HEK293 (cell line): Measurements from ENCODE around the gene TCF7L2.
A peak's percentile ranks its signal among the peaks of the same experiment; 100 is the strongest.

Source experiments
- CTCF ChIA-PET: fragments of 350-600 bp; formaldehyde crosslinking; extraction: SDS; loops from one replicate; lab custom pipeline; 2021; ENCODE audit warnings: antibody characterized with exemption; lab: Yijun Ruan, JAX
- POLR2A ChIA-PET: fragments of 300-600 bp; formaldehyde crosslinking; extraction: SDS; loops from one replicate; lab custom pipeline; 2020; ENCODE audit warnings: antibody characterized with exemption, inconsistent platforms; lab: Yijun Ruan, JAX
- H3K27ac ChIP-seq: fragments of 200-500 bp; sonication (Bioruptor generic); 2 replicates; pipeline ENCODE4 v1.5.1; 2014; ENCODE audit warnings: low read depth, low read length, control low read depth, inconsistent platforms; ENCODE audit errors: extremely low read depth
- H3K36me3 ChIP-seq, 2 experiments: fragments of 200-500 bp in 1 of 2; sonication (Bioruptor generic) in 1 of 2; 1 replicate in 1 of 2; 2 replicates in 1 of 2; pipeline ENCODE4 v1.5.1; 2014 to 2017; ENCODE audit warnings: inconsistent platforms in 2 of 2, low read length in 2 of 2; ENCODE audit not compliant: control insufficient read depth in 2 of 2, insufficient read depth in 1 of 2
- H3K4me1 ChIP-seq: fragments of 200-500 bp; sonication (Bioruptor generic); 2 replicates; pipeline ENCODE4 v1.5.1; 2014; ENCODE audit warnings: mild to moderate bottlenecking, low read length, inconsistent platforms; ENCODE audit not compliant: control insufficient read depth, insufficient read depth
- H3K4me3 ChIP-seq: 2 replicates; pipeline ENCODE4 v1.5.1; 2011; ENCODE audit warnings: low read depth, mild to moderate bottlenecking, control low read depth, low read length, moderate library complexity
- H3K9me3 ChIP-seq: fragments of 200-500 bp; sonication (Bioruptor generic); 2 replicates; pipeline ENCODE4 v1.5.1; 2014; ENCODE audit warnings: low read depth, low read length, inconsistent platforms; ENCODE audit not compliant: control insufficient read depth, insufficient read depth
- GLIS2 ChIP-seq: fragments of 450-650 bp; formaldehyde crosslinking; IDR thresholded peaks from 2 replicates; pipeline ENCODE4 v1.5.1; 2016; ENCODE audit warnings: missing biosample characterization, missing genetic modification characterization
- HIC1 ChIP-seq: fragments of 450-650 bp; formaldehyde crosslinking; IDR thresholded peaks from 2 replicates; pipeline ENCODE4 v1.5.1; 2016; ENCODE audit warnings: missing biosample characterization, missing genetic modification characterization
- IKZF3 ChIP-seq: fragments of 450-650 bp; IDR thresholded peaks from 2 replicates; pipeline ENCODE4 v1.5.0; 2018; ENCODE audit warnings: missing biosample characterization, mild to moderate bottlenecking, missing genetic modification characterization, moderate library complexity
- KLF8 ChIP-seq: fragments of 450-650 bp; formaldehyde crosslinking; IDR thresholded peaks from 2 replicates; pipeline ENCODE4 v1.5.1; 2016; ENCODE audit warnings: missing biosample characterization, missing genetic modification characterization
- MEIS1 ChIP-seq: sonication (generic); formaldehyde crosslinking; IDR thresholded peaks from 2 replicates; pipeline ENCODE4 v1.8.1; 2022; ENCODE audit warnings: missing genetic modification reagents, mild to moderate bottlenecking, borderline replicate concordance
- PRDM10 ChIP-seq: fragments of 450-650 bp; formaldehyde crosslinking; IDR thresholded peaks from 2 replicates; pipeline ENCODE4 v1.5.1; 2016; ENCODE audit warnings: missing biosample characterization, missing genetic modification characterization
- SP2 ChIP-seq: fragments of 450-650 bp; formaldehyde crosslinking; IDR thresholded peaks from 2 replicates; pipeline ENCODE4 v1.5.1; 2016; ENCODE audit warnings: missing biosample characterization, missing genetic modification characterization
- ZBTB10 ChIP-seq: fragments of 450-650 bp; formaldehyde crosslinking; IDR thresholded peaks from 2 replicates; pipeline ENCODE4 v1.5.1; 2016; ENCODE audit warnings: missing biosample characterization, missing genetic modification characterization
- ZBTB11 ChIP-seq: fragments of 450-650 bp; formaldehyde crosslinking; conservative IDR thresholded peaks from 2 replicates; pipeline ENCODE4 v1.5.1; 2016; ENCODE audit warnings: low read depth, missing biosample characterization, missing genetic modification characterization
- ZBTB17 ChIP-seq: fragments of 450-650 bp; formaldehyde crosslinking; IDR thresholded peaks from 2 replicates; pipeline ENCODE4 v1.5.1; 2016; ENCODE audit warnings: missing biosample characterization, missing genetic modification characterization
- ZBTB20 ChIP-seq: fragments of 450-650 bp; formaldehyde crosslinking; IDR thresholded peaks from 2 replicates; pipeline ENCODE4 v1.5.1; 2016; ENCODE audit warnings: missing biosample characterization, missing genetic modification characterization
- ZBTB26 ChIP-seq: fragments of 450-650 bp; formaldehyde crosslinking; optimal IDR thresholded peaks from 2 replicates; pipeline ENCODE3; 2016; ENCODE audit warnings: missing biosample characterization, mild to moderate bottlenecking, missing genetic modification characterization
- ZBTB8A ChIP-seq: fragments of 450-650 bp; formaldehyde crosslinking; IDR thresholded peaks from 2 replicates; pipeline ENCODE4 v1.5.1; 2016; ENCODE audit warnings: missing biosample characterization, missing genetic modification characterization
- ZEB2 ChIP-seq: fragments of 450-650 bp; formaldehyde crosslinking; IDR thresholded peaks from 2 replicates; pipeline ENCODE4 v1.5.1; 2016; ENCODE audit warnings: missing biosample characterization, missing genetic modification characterization
- ZNF202 ChIP-seq: fragments of 450-650 bp; formaldehyde crosslinking; IDR thresholded peaks from 2 replicates; pipeline ENCODE4 v1.5.1; 2016; ENCODE audit warnings: missing biosample characterization, missing genetic modification characterization, borderline replicate concordance
- ZNF292 ChIP-seq: fragments of 450-650 bp; formaldehyde crosslinking; IDR thresholded peaks from 2 replicates; pipeline ENCODE4 v1.5.1; 2016; ENCODE audit warnings: low read depth, missing biosample characterization, missing genetic modification characterization, borderline replicate concordance
- ZNF341 ChIP-seq: fragments of 450-650 bp; formaldehyde crosslinking; IDR thresholded peaks from 2 replicates; pipeline ENCODE4; 2016; ENCODE audit warnings: low read depth, missing biosample characterization, missing genetic modification characterization
- ZNF398 ChIP-seq: fragments of 450-650 bp; formaldehyde crosslinking; IDR thresholded peaks from 2 replicates; pipeline ENCODE4 v1.5.1; 2017; ENCODE audit warnings: missing biosample characterization, missing genetic modification characterization
- ZNF747 ChIP-seq: fragments of 450-650 bp; formaldehyde crosslinking; IDR thresholded peaks from 2 replicates; pipeline ENCODE4 v1.5.1; 2016; ENCODE audit warnings: missing biosample characterization, missing genetic modification characterization
- ZNF791 ChIP-seq: fragments of 450-650 bp; formaldehyde crosslinking; IDR thresholded peaks from 2 replicates; pipeline ENCODE4 v1.5.1; 2016; ENCODE audit warnings: missing biosample characterization, missing genetic modification characterization

The TCF7L2 gene

GRCh38 chr10:112950714-112951358 is 789 bp downstream of the TCF7L2 start:
- CTCF ChIA-PET, result interaction anchor here (0.7 kb wide), 1 partner anchor 244 kb away, joined by 3 read pairs; no protein-coding TSS in a partner anchor
- TF ChIP-seq ZNF341, result peak; percentile 67
- TF ChIP-seq ZBTB10 (tag by site-specific recombination), result 0 out of 2 replicates have a peak, but pooled peaks have one; percentile 8
- no peak for TF ChIP-seq ZBTB11 (tag by site-specific recombination)
- TF ChIP-seq GLIS2, result peak; percentile 24; the same call in 1 of the 2 replicates
- peak; percentile 81; the same call in 1 of the 2 replicates for TF ChIP-seq ZNF398 (tag by site-specific recombination)
- TF ChIP-seq KLF8, result peak; percentile 62
- no peak for TF ChIP-seq ZNF292
- TF ChIP-seq PRDM10 (tag by site-specific recombination), result peak; percentile 94
- peak; percentile 74 for TF ChIP-seq ZBTB17
- TF ChIP-seq IKZF3, result peak; percentile 28
- TF ChIP-seq MEIS1 (CRISPR knock-in tag), result no peak
- no peak for TF ChIP-seq ZNF202 (tag by site-specific recombination)
- TF ChIP-seq ZNF747, result no peak
- TF ChIP-seq HIC1, result peak; percentile 17; the same call in 1 of the 2 replicates
- TF ChIP-seq ZBTB8A (tag by site-specific recombination), result peak; percentile 90
- TF ChIP-seq ZBTB26 (tag by site-specific recombination), result peak; percentile 10
- peak; percentile 38; the same call in 1 of the 2 replicates for TF ChIP-seq ZBTB20
- no peak for TF ChIP-seq ZNF791 (tag by site-specific recombination)
- peak; percentile 59 for TF ChIP-seq SP2 (tag by site-specific recombination)
- TF ChIP-seq ZEB2 (tag by site-specific recombination), result 0 out of 2 replicates have a peak, but pooled peaks have one; percentile 4

More at GRCh38 chr10:112950714-112951358, 789 bp downstream of the TCF7L2 start:
- Histone ChIP-seq H3K4me1 (peaks cover 20% of the 10 kb centered on the region), H3K9me3 (no peaks in the 10 kb centered on the region), H3K27ac (peak overlapping the region; percentile 100), H3K36me3 (no peaks in the 10 kb centered on the region), H3K4me3 (peak overlapping the region; percentile 73)
- POLR2A ChIA-PET, result interaction anchor here (0.7 to 2.2 kb wide), 5 partner anchors 9 to 226 kb away, joined by 3 to 11 read pairs (median 7); no protein-coding TSS in a partner anchor
